Measurements from ENCODE around the gene MYMK.

- TF ChIP-seq ZC3H10 (CRISPR knock-in tag; IDR thresholded peaks at IDR 0.05) (no peak), ARNTL (CRISPR knock-in tag; IDR thresholded peaks at IDR 0.05; ENCODE audit: borderline replicate concordance, low read depth) (no peak), GLIS3 (CRISPR knock-in tag; IDR thresholded peaks at IDR 0.05) (no peak), POU6F1 (CRISPR knock-in tag; IDR thresholded peaks at IDR 0.05; ENCODE audit: borderline replicate concordance, low read depth) (no peak), TOX (CRISPR knock-in tag; IDR thresholded peaks at IDR 0.05; ENCODE audit: borderline replicate concordance) (no peak), CREB5 (CRISPR knock-in tag; IDR thresholded peaks at IDR 0.05; ENCODE audit: low read depth) (no peak), ZNF565 (CRISPR knock-in tag; conservative IDR thresholded peaks at IDR 0.05; ENCODE audit: low read depth) (no peak), ZFP3 (CRISPR knock-in tag; IDR thresholded peaks at IDR 0.05) (no peak), CSDC2 (CRISPR knock-in tag; IDR thresholded peaks at IDR 0.05) (no peak), ZNF8 (CRISPR knock-in tag; IDR thresholded peaks at IDR 0.05) (no peak), ZFP30 (CRISPR knock-in tag; IDR thresholded peaks at IDR 0.05) (no peak), SNAI2 (CRISPR knock-in tag; IDR thresholded peaks at IDR 0.05) (no peak)
These were observed 46.7 kb upstream of the MYMK start for GRCh38 chr9:133571391-133571890.

All from SK-N-SH treated with all-trans-retinoic acid at 6 μM for 48 hours (cell line).